Kidney glomerular epithelial cell (primary cell): ENCODE data around the gene HAND2.

Experiments
- DNase-seq: peaks from one replicate; lab custom pipeline; 2025; lab: John Stamatoyannopoulos, UW

HAND2 gene

GRCh38 chr4:173529477-173530325, at the start of gene HAND2:
TSS of gene HAND2 (minus strand) at chr4:173530229. CDS start at chr4:173529289, 940 bp downstream.
- DNase-seq, result no peak

- no peak for DNase-seq
Measured at GRCh38 chr4:173578956-173579355, 48.9 kb upstream of the HAND2 start.

GRCh38 chr4:173577963-173578362, 47.9 kb upstream of the HAND2 start:
- DNase-seq, result no peak

GRCh38 chr4:173575482-173576152, 45.6 kb upstream of the HAND2 start:
- no peak for DNase-seq

- DNase-seq, result no peak
Measured at GRCh38 chr4:173573725-173574124, 43.7 kb upstream of the HAND2 start.

GRCh38 chr4:173573286-173573685, 43.3 kb upstream of the HAND2 start:
- no peak for DNase-seq

GRCh38 chr4:173572493-173573129, 42.6 kb upstream of the HAND2 start:
- no peak for DNase-seq

- DNase-seq, result no peak
Measured at GRCh38 chr4:173571620-173572019, 41.6 kb upstream of the HAND2 start.

- no peak for DNase-seq
Measured at GRCh38 chr4:173565281-173565680, 35.3 kb upstream of the HAND2 start.

GRCh38 chr4:173564461-173564860, 34.4 kb upstream of the HAND2 start:
- no peak for DNase-seq

- no peak for DNase-seq
Measured at GRCh38 chr4:173560896-173561295, 30.9 kb upstream of the HAND2 start.

- DNase-seq, result no peak
Measured at GRCh38 chr4:173556398-173557131, 26.5 kb upstream of the HAND2 start.

GRCh38 chr4:173547889-173548288, 17.9 kb upstream of the HAND2 start:
- DNase-seq, result no peak

- DNase-seq, result no peak
Measured at GRCh38 chr4:173546776-173547175, 16.7 kb upstream of the HAND2 start.

GRCh38 chr4:173545440-173545839, 15.4 kb upstream of the HAND2 start:
- no peak for DNase-seq

- no peak for DNase-seq
Measured at GRCh38 chr4:173543266-173543665, 13.2 kb upstream of the HAND2 start.

- DNase-seq, result no peak
Measured at GRCh38 chr4:173539986-173540385, 10.0 kb upstream of the HAND2 start.

- no peak for DNase-seq
Measured at GRCh38 chr4:173538909-173539445, 8.9 kb upstream of the HAND2 start.

GRCh38 chr4:173538148-173538908, 8.3 kb upstream of the HAND2 start:
- no peak for DNase-seq

GRCh38 chr4:173537613-173538147, 7.7 kb upstream of the HAND2 start:
- no peak for DNase-seq
